GM21717 (cell line): ENCODE results near the gene PKP1.

Experiments used
- ATAC-seq: cut with Tn5 transposase; IDR thresholded peaks from one replicate; pipeline ENCODE4 v1.9.1; 2021; ENCODE audit warnings: mild to moderate bottlenecking, moderate library complexity; ENCODE audit not compliant: unreplicated experiment

PKP1 gene

GRCh38 chr1:201259476-201260235 lies 23.6 kb upstream of the PKP1 start:
- ATAC-seq, result no peak

GRCh38 chr1:201260236-201260590 lies 23.1 kb upstream of the PKP1 start:
- ATAC-seq, result no peak

- ATAC-seq, result no peak
Measured at GRCh38 chr1:201260648-201261311, 22.5 kb upstream of the PKP1 start.

GRCh38 chr1:201261771-201262547 lies 21.3 kb upstream of the PKP1 start:
- no peak for ATAC-seq

- ATAC-seq, result no peak
Measured at GRCh38 chr1:201262963-201263608, 20.2 kb upstream of the PKP1 start.

GRCh38 chr1:201264072-201264471 lies 19.2 kb upstream of the PKP1 start:
- no peak for ATAC-seq

- ATAC-seq, result no peak
Measured at GRCh38 chr1:201264554-201264953, 18.8 kb upstream of the PKP1 start.

GRCh38 chr1:201265756-201266155 lies 17.6 kb upstream of the PKP1 start:
- ATAC-seq, result no peak

GRCh38 chr1:201266276-201266675 lies 17.0 kb upstream of the PKP1 start:
- no peak for ATAC-seq

GRCh38 chr1:201266774-201267173 lies 16.5 kb upstream of the PKP1 start:
- ATAC-seq, result no peak

- no peak for ATAC-seq
Measured at GRCh38 chr1:201267481-201268229, 15.7 kb upstream of the PKP1 start.

- ATAC-seq, result no peak
Measured at GRCh38 chr1:201268604-201269151, 14.6 kb upstream of the PKP1 start.

- no peak for ATAC-seq
Measured at GRCh38 chr1:201269281-201269680, 14.0 kb upstream of the PKP1 start.

- ATAC-seq, result no peak
Measured at GRCh38 chr1:201269900-201270410, 13.4 kb upstream of the PKP1 start.

- no peak for ATAC-seq
Measured at GRCh38 chr1:201270616-201271390, 12.5 kb upstream of the PKP1 start.

GRCh38 chr1:201272799-201273198 lies 10.5 kb upstream of the PKP1 start:
- no peak for ATAC-seq

- no peak for ATAC-seq
Measured at GRCh38 chr1:201274616-201275252, 8.6 kb upstream of the PKP1 start.

GRCh38 chr1:201275253-201275666 lies 8.0 kb upstream of the PKP1 start:
- no peak for ATAC-seq

GRCh38 chr1:201276891-201277290 lies 6.4 kb upstream of the PKP1 start:
- ATAC-seq, result no peak
